Osteoblast (primary cell): ENCODE measurements around the gene COMMD10. TPM values are rescaled to one million over a fixed set of nuclear protein-coding genes. Genes with fewer than 3 reads are reported as not detected.

Experiments
- DNase-seq: peaks from one replicate; pipeline ENCODE4 v3.0.0; 2011; ENCODE audit warnings: low spot score, mixed read lengths; ENCODE audit not compliant: insufficient read length; ENCODE audit errors: missing footprints
- H2AFZ ChIP-seq: 2 replicates; pipeline ENCODE4 v1.6.0; 2011; ENCODE audit warnings: mild to moderate bottlenecking, low read length
- H3K27ac ChIP-seq: 2 replicates; pipeline ENCODE4 v1.5.1; 2011; ENCODE audit warnings: mild to moderate bottlenecking, low read depth, low read length, moderate library complexity
- H3K27me3 ChIP-seq: 2 replicates; pipeline ENCODE4 v1.6.0; 2012; ENCODE audit warnings: mild to moderate bottlenecking, control low read depth, inconsistent platforms, low read length, moderate library complexity; ENCODE audit not compliant: insufficient read depth
- H3K36me3 ChIP-seq: 2 replicates; pipeline ENCODE4 v1.5.1; 2011; ENCODE audit warnings: mild to moderate bottlenecking, low read length, control low read depth, moderate library complexity; ENCODE audit not compliant: insufficient read depth
- H3K4me1 ChIP-seq: 2 replicates; pipeline ENCODE4 v1.5.1; 2011; ENCODE audit warnings: mild to moderate bottlenecking, low read length, control low read depth, moderate library complexity; ENCODE audit not compliant: insufficient read depth
- H3K4me2 ChIP-seq: 2 replicates; pipeline ENCODE4 v1.6.0; 2011; ENCODE audit warnings: mild to moderate bottlenecking, low read length; ENCODE audit not compliant: insufficient read depth
- H3K4me3 ChIP-seq: fragments of 200-600 bp; sonication (generic); 3 replicates; pipeline ENCODE4 v1.5.1; 2012; ENCODE audit warnings: mild to moderate bottlenecking, low read length, inconsistent platforms; ENCODE audit not compliant: insufficient read depth
- H3K79me2 ChIP-seq: 2 replicates; pipeline ENCODE4 v1.6.0; 2012; ENCODE audit warnings: mild to moderate bottlenecking, low read length, control low read depth, inconsistent platforms; ENCODE audit not compliant: insufficient read depth
- H3K9me3 ChIP-seq: 2 replicates; pipeline ENCODE4 v1.5.1; 2011; ENCODE audit warnings: low read depth, low read length, control low read depth
- H4K20me1 ChIP-seq: 2 replicates; pipeline ENCODE4 v1.6.0; 2012; ENCODE audit warnings: mild to moderate bottlenecking, low read length, control low read depth; ENCODE audit not compliant: insufficient read depth
- total RNA-seq: library from RNA; depleted of rRNA; stranded (reverse); fragments of >200 nt; gene quantifications from 2 replicates; pipeline ENCODE4 v1.2.3, GENCODE V29; 2012
- TF ChIP-seq, protein P1 (sequence below): IDR thresholded peaks from 2 replicates; pipeline ENCODE4 v1.5.1; 2011; ENCODE audit warnings: mild to moderate bottlenecking, low read depth, low read length, moderate library complexity; ENCODE audit errors: extremely low read depth

COMMD10 gene
- total RNA-seq, 1 donor, result 29.7 TPM

DNA sequence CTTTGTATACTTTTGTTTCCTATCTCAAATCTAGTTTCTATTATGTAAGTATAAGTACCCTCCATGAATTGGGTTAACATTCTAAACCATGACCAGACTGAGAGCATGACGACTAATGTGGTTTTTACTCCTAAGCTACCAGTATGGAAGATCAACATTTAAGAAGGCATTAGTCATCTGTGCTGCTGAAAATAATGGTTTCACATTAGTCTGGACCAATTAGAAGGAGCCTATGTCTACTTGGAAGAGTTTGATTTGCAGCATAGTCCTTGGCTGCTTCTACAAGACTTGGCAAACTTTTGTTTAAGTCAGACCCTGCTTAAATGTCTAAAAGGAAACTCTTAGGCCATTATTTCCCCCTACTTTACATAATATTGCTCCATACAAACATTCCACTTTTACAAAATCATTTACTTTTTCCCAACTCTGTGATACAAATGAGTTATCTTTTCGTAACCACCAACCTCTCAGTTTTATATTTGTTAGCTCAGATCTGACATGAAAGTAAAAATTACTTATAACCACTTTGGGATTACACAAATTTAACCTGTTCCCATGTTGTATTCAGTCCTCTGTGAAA lies 186.7 kb downstream of the COMMD10 start:
- H3K9me3 ChIP-seq, result no peaks in the 10 kb centered on the region
- H4K20me1 ChIP-seq, result no peaks in the 10 kb centered on the region
- no peaks in the 10 kb centered on the region for H3K4me1 ChIP-seq
- no peak overlapping the region for H3K4me2 ChIP-seq
- H3K27ac ChIP-seq, result no peak overlapping the region
- DNase-seq, result no peak
- TF ChIP-seq, protein P1, sequence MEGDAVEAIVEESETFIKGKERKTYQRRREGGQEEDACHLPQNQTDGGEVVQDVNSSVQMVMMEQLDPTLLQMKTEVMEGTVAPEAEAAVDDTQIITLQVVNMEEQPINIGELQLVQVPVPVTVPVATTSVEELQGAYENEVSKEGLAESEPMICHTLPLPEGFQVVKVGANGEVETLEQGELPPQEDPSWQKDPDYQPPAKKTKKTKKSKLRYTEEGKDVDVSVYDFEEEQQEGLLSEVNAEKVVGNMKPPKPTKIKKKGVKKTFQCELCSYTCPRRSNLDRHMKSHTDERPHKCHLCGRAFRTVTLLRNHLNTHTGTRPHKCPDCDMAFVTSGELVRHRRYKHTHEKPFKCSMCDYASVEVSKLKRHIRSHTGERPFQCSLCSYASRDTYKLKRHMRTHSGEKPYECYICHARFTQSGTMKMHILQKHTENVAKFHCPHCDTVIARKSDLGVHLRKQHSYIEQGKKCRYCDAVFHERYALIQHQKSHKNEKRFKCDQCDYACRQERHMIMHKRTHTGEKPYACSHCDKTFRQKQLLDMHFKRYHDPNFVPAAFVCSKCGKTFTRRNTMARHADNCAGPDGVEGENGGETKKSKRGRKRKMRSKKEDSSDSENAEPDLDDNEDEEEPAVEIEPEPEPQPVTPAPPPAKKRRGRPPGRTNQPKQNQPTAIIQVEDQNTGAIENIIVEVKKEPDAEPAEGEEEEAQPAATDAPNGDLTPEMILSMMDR, result no peak
- H3K36me3 ChIP-seq, result no peaks in the 10 kb centered on the region
- no peak overlapping the region for H3K4me3 ChIP-seq
- H3K27me3 ChIP-seq, result no peaks in the 10 kb centered on the region
- H3K79me2 ChIP-seq, result no peaks in the 10 kb centered on the region
- H2AFZ ChIP-seq, result no peak overlapping the region

DNA sequence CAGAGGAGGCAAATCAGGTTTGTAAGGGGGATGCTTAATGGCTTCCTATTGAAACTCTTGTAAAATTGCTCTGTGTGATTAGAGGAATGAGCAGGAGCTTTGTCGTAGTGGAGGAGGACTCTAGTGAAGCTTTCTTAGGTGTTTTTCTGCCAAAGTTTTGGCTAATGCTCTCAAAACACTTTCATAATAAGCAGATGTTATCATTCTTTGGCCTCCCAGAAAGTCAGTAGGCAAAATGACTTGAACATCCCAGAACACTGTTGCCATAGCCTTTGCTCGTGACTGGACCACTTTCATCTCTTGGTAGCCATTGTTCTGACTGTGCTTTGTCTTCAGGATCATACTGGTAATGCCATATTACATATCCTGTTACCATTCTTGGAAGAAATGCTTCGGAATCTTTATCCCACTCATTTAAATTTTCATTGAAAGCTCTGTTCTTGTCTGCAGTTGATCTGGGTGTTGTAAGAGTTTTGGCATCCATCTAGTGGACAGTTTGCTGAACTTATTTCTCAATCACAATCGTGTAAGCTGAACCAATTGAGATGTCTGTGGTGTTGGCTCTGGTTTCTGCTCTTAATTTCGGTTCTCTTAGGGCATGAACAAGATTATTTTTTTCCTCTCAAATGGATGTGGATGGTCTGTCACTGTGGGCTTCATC lies 187.6 kb downstream of the COMMD10 start:
- Histone ChIP-seq H3K27ac (no peak overlapping the region), H4K20me1 (no peaks in the 10 kb centered on the region), H3K9me3 (no peaks in the 10 kb centered on the region), H3K4me2 (no peak overlapping the region), H3K4me1 (no peaks in the 10 kb centered on the region), H3K4me3 (no peak overlapping the region), H3K27me3 (no peaks in the 10 kb centered on the region), H3K79me2 (no peaks in the 10 kb centered on the region), H3K36me3 (no peaks in the 10 kb centered on the region), H2AFZ (no peak overlapping the region)
- TF ChIP-seq, protein P1, result no peak
- DNase-seq, result no peak

DNA sequence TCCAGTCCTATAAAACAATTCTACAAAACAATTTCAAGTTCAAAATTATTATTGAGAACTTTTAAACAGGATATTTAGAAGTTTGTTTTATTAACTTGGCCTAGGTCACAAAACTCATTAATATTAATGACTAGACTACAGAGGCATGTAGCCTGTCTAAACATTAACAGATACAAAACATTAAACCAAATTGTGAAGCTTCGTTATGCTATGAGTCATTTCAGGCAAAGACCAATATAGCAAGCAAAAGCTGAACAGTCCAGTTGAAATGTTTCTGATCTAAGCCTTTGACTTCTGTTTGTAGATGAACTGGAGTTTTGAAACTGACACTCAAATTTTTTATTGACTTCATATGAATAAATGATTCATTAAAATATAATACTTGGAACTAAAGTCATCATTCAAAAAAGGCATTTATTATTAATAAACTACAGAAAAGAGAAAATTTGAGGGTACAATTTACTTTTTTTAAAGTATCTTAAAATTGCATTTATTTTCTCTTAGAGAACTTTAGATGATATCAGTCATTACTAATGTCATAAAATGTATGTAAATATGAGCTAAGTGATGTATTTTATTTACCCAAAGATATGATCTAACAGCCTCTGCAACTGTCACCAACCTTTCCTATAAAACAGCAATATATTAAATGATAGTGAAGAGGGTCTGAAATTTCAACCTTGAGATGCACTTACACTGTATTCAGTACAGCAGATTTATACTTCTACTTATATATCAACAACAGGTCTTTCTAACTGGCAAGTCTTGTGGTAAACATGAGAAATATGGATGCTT lies 188.8 kb downstream of the COMMD10 start:
- TF ChIP-seq, protein P1, result no peak
- H4K20me1 ChIP-seq, result no peaks in the 10 kb centered on the region
- no peaks in the 10 kb centered on the region for H3K4me1 ChIP-seq
- H3K79me2 ChIP-seq, result no peaks in the 10 kb centered on the region
- DNase-seq, result no peak
- no peaks in the 10 kb centered on the region for H3K9me3 ChIP-seq
- no peak overlapping the region for H3K27ac ChIP-seq
- H2AFZ ChIP-seq, result no peak overlapping the region
- no peak overlapping the region for H3K4me3 ChIP-seq
- no peak overlapping the region for H3K4me2 ChIP-seq
- H3K27me3 ChIP-seq, result no peaks in the 10 kb centered on the region
- H3K36me3 ChIP-seq, result no peaks in the 10 kb centered on the region

DNA sequence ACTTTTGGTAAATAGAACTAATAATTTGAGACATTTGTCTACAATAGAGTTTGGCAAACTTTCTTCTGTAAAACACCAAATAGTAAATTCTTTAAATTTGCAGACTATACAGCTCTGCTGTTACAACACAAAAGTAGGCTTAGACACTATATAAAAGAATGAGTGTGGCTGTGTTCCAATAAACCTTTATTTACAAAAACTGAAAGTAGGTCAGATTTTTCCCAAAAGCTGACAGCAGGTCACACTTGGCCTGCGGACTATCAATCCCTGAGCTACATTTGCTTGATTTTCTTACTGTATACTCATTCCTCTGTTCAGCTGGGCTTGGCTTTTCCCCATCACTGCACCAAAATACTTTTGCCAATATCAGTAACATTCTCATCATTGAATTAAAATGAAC lies 189.4 kb downstream of the COMMD10 start:
- no peak for DNase-seq
- Histone ChIP-seq H3K4me1 (no peaks in the 10 kb centered on the region), H3K79me2 (no peaks in the 10 kb centered on the region), H3K4me3 (no peak overlapping the region), H3K9me3 (no peaks in the 10 kb centered on the region), H3K27ac (no peak overlapping the region), H4K20me1 (no peaks in the 10 kb centered on the region), H2AFZ (no peak overlapping the region), H3K27me3 (no peaks in the 10 kb centered on the region), H3K4me2 (no peak overlapping the region), H3K36me3 (no peaks in the 10 kb centered on the region)
- TF ChIP-seq, protein P1, result no peak
